ENCODE results near the gene SFR1.

DNA sequence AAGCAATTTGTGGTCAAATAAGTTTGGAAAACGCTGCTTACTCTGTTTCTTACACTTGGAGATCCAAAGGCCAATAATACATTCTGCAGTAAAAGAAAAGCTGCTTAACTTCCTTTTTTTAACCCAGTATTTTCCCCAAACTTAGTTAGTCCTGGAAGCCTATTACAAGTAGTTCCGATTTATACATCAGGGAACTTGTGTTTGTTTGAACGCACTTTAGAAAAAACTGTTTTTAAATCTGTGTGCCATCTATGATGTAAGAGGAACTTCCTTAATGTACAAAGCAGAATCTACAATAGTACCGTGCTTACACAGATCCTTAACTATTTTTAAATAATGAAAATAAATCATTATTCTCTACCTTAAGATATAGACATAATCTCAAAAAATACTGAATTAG, 23.0 kb downstream of the SFR1 start:
- no peak for TF ChIP-seq CTCF (IDR thresholded peaks at IDR 0.05)
- no peak for TF ChIP-seq POLR2A (IDR thresholded peaks at IDR 0.05)
- no peak for TF ChIP-seq POLR2AphosphoS5 (IDR thresholded peaks at IDR 0.05; ENCODE audit: insufficient read depth in 1 of 2, low read depth in 1 of 2)

Measured in vagina (tissue), 2 donors.